Femur (tissue), 1 donor: ENCODE data around the gene SLC45A3.
A peak's percentile ranks its signal among the peaks of the same experiment; 100 is the strongest.
"Not testable (repeated sequence)": the region's sequence is repeated elsewhere in the genome, so short reads cannot be mapped to it uniquely, and the experiment has no call there.

Experiments
- DNase-seq: peaks from one replicate; pipeline ENCODE4 v3.0.0-alpha.2; 2017

The SLC45A3 gene

DNA sequence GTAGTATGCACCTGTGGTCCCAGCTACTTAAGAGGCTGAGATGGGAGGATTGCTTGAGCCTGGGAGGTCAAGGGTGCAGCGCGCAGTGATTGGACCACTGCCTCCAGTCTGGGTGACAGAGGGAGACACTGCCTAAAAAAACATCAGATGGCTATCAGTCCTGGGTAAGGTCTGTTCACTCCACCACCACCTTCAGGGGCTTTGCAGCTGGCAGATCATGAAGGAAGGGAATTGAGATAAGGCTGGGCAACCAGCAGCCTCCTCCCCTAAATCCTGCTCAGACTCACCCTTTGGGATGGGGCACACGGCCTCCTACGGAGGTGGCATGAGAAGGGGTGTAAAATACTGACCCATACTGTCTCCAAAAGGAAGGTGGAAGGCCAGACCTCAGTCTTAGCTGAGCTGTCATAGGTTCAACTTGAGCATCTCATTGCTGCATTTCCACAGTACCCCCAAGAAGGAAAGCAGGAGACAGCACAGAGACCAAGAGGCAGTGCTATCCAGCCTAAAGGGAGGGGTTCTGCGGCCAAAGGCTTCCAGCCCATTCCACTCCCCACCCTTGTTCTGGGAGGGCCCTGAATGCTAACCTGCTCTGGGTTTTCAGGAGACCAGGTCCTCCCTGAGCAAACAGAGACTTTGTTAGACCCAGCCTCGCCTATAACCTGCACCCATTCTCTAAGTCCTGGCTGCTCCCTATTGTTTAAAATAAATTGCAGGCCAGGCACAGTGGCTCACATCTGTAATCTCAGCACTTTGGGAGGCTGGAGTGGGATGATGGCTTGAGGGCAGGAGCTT, 13.7 kb downstream of the SLC45A3 start:
- DNase-seq = no peak

DNA sequence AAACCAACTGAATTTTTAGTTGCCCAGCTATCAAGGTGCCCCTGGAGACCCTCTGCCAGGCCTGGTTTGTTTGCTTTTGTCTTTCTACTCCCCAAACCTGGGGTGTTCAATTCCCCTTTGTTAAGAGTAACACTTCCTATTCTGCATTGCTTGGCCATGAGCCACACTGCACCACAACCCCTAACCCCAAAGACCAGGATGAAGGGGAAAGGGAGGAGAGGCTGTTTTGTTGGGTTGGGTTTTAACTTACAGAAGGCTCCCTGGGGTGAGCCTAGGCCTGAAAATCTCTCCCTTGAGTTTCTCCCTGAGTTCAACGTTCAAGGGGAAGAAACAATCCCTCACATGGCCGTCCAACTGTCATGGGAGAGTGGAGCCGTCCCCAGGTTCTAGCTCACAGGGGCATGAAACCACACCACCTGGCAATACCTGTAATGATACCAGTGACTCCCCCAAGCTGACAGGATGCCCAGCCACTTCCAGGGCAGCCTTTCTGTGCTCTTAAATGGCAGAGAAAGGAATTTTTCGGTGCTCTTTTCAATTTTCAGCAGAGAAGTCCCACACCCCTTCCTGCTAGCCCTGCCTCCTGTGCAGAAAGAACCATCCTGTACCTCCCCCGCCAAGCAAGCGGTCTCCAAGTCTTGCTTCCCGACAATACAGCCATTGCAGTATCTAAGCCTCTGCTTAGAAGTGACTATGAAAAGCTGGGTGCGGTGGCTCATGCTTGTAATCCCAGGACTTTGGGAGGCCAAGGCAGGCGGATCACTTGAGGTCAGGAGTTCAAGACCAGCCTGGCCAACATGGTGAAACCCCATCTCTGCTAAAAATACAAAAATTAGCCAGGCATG, 14.9 kb downstream of the SLC45A3 start:
- no peak for DNase-seq

DNA sequence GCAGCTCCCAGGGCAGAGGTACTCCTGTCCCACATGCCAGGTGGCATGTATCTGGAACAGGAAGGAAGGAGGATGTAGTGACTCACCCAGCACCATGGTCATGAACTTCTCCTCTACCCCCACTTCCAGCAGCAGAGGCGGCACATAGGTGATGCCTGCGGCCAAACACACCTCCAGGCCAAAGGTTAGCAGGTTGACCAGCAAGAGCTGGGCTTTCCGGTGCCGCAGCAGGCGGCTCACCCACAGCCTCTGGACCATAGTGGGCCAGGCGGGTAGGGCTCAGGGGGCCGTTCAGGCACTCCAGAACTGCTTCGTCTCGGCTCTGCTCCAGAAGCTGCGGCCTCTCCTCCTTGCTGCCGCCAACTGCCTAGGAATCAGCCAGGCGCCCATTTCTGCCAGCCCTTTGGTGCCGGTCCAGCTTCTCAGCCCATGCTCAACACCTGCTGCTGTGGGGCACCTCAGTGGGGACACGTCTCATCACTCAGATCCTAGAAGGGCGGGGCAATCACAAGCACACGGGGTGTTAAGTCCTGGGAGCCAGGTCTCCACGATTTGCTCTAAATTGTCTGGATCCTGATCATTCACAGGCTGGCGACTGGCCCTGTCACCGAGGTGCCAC, 15.8 kb downstream of the SLC45A3 start:
- no peak for DNase-seq

DNA sequence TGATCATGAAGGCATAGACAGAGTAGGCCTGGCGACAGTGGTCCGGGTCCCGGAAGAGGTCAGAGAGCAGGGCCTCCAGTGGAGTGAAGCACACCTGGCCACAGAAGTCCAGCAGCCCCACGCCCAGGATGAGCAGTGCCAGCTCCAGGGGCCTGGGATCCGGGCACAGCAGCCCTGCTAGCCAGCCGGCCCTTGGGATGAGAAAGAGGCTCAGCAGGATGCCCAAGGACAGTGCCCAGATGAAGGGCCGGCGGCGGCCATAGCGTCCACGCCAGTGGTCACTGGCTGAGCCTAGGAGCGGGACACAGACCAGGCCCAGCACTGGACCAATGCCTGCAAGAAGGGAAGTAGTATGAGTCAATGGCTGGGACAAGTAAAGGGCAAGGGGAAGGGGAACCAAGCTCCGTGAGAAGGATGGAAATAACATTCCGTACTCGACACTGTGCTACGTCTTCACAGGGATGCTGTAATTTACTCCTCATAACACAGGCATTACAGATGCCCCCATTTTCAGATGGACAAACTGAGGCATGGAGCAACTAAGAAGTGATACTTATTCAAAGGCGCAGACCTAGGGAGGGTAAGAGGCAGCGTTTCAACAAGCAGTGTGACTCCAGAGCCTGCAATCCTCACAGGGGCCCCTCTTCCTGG, 16.9 kb downstream of the SLC45A3 start:
- no peak for DNase-seq

DNA sequence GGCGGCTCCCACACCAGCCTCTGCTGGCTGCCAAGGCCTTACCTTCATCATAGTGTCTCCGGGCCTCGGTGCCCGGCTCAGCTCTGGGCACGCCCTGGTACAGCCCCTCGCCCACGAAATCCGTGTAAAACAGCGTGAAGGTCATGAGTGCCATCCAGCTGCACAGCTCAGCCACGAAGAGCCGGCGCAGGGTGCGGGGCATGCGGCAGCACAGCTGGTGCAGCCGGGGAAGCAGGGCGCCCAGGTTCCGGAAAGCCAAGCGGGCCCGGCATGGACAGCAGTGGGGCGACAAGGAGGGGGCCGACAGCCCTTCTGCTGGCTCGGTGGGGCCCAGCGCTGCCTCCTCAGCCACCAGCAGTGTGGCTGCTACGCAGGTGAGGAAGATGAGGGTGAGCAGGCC, 17.5 kb downstream of the SLC45A3 start:
- DNase-seq = no peak

DNA sequence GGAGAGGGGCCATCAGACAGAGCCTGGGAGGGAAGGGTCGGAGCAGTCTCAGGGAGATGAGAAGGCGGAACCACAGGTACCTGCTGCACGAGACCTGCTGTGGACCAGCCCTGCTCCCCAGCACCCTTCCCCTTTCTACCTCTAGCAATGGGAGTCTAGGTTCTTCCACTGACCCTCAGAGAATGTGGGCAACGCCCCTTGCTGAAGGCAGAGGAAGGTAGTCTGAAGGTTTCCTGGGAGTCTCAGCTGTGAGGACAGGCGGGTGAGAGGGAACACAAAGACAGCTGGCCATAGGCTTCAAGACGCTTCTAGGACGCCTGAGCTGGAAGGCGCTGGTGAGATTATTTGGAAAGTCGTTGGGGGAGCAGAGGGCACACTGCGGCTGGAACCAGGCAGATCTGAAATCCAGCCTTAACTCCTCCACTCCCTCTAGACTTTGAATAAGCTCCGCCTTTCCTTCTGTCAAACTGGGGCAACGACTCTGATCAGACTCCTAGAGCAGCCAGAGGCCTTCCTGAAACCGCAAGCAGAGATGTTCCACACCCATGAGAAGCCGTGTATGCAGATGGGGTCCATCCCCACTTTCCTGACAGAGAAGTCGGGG, 18.1 kb downstream of the SLC45A3 start:
- DNase-seq = no peak

DNA sequence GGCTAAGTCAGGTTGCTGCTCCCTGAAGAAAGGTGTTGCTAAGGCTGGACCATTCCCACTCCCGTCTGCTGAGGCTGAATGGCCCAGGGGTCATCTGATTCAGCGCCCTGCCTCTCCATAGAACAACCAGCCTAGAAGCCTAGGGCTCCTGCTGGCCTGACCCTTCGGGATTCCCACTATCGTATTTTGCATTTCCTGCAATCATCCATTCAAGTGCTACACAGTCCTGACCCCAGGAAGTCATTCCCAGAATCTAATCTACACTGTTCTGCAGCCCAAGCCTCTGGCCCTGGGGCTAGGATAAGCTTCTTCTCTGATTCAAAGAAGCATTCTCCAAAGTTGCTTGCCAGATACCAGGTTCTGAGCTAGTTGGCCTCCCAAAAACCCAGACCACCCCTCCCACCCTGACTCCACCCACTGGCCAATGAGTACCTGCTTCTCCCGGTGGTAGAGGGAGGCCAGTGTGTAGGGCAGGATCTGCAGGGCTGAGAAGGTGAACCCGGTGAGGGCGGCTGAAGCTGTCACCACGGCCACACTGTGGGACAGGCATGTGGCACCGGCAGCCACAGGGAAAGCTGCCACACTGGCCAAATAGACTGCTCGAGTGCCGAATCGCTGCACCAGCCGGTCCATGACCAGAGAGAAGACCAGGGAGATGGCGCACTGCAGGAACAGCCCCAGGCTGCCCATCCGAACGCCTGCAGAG, 18.7 kb downstream of the SLC45A3 start:
- DNase-seq = no peak

DNA sequence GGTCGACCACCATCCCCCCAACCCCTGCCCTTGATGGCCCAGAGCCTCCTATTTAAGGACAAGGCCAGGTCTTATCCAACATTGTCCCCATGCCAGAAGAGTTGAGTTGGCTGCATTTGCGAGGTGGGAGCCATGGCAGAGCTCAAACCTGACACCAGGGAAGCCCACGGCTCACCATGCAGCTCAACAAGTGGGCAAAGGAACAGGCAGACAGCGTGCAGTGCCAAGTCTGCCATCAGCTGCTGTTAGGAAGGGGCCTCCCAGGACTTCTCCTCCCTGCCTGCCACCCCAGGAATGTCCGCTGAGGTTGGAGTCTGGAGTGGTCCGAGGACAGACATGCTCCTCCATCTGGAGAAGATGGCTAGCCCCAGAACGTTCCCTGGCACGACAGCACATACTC, 19.9 kb downstream of the SLC45A3 start:
- DNase-seq = no peak

DNA sequence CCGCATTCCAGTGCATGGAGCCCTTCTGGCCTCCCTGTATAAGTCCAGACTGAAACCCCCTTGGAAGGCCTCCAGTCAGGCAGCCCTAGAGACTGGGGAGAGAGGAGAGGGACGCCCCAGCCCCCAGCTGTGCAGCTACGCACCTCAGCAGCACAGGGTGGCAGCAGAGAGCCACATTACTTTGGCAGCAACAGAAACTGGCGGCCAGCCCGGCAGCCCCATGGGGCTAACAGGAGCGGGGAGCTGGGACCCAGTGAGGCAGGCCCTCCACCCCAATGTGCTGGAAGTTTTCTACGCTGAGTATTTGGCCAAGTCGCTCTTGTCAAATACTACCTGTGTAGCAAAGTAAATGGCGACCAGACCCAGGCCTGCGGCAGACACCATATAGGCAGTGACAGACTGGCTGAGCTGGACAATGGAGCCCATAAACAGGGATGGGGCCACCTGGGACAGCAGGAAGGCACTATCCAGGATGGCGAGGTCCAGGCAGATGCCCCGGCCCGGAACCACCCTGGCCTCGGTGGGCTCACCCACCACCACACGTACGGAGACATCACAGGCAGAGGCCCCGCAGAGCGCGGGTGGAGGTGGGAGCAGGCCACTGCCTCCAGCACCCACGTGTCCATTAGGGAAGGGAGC, 21.2 kb downstream of the SLC45A3 start:
- peak; percentile 88 for DNase-seq

DNA sequence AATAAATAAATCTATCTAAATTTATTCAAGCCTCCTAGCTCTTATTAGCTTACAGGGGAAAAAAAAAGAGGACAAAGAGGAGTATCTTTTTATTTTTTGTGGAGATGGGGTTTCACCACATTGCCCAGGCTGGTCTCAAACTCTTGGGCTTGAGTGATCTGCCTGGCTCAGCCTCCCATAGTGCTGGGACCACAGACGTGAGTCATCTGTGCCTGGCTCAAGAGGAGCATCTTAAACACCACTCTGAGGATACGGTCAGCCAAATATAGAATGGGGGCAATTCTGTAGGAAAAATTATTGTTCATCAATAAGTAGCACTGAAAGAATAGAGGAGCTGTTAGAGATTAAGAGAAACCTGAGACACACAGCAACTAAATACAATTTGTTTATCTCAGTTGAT, 24.1 kb downstream of the SLC45A3 start:
- DNase-seq = no peak

DNA sequence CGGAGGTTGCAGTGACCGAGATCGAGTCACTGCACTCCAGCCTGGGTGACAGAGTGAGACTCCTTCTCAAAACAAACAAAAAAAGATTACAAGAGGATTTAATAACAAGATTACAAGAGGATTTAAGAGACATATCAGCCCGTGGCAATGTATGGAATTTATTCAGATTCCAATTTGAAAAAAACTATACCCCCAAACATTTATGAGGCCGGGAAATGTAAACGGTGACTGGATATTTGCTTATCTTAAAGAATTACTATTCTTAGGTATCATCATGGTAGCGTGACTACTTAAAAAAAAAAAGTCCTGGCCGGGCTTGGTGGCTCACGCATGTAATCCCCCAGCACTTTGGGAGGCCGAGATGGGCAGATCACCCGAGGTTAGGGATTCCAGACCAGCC, 27.3 kb downstream of the SLC45A3 start:
- DNase-seq = no peak

DNA sequence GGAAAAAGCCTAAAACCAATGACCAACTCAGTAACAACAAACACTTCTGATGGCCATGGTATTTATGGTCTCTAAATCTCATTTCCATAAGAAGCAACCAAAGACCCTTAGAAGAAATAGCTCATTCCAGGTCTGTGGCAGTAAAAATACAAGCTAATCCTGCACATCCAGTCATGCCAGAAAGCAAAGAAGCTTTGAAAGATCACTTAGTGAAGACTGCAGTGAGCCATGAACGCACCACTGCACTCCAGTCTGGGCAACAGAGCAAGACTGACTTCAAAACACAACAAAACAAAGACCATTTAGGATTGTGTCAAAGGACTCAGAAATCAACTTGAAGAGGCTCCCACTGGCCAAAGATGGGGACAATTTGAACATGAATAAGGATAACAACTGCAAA, 30.1 kb downstream of the SLC45A3 start:
- DNase-seq = no peak

DNA sequence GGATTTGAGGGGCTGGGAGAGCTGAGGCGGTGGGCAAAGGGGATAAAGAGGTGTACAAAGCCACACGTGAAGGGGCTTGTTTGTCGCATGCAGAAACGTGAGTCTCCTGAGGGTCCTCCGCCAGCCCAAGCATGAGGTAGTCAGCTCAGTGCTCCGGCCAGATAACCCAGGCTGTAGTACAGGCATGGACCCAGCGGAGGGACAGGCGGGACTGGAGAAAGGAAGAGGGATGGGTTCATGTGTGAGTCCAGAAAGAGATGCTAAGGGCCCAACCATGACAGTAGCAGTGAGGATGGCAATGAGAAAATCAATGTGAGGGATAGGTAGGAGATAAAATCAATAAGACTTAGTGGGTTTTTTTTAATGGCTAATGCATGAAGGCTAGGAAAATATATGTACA, 34.8 kb downstream of the SLC45A3 start:
- DNase-seq = no peak

DNA sequence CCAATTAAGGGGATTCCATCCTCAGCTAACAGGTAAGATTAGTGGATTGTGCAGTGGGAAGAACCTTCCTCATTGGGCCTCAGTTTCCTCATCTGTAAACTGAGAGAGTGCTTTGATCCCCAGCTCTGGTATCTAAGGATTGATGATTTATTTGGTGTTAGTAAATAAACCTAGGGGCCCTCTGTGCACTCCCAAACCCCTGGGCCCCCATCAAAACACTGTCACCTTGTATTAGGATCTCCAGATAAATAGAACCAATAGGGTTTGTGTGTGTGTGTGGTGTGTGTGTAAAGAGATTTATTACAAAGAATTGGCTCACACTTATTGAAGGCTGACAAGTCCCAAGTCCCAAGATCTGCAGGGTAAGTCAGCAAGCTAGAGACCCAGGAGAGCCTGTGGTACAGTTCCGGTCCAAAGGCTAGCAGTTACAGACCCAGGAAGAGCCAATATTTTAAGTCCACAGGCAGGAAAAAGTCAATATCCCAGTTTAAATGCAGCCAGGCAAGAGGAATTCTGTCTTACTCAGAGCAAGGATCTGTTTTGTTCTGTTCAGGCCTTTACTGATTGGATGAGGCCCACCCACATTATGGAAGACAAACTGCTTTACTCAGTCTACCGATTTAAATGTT, 37.5 kb downstream of the SLC45A3 start:
- no peak for DNase-seq

DNA sequence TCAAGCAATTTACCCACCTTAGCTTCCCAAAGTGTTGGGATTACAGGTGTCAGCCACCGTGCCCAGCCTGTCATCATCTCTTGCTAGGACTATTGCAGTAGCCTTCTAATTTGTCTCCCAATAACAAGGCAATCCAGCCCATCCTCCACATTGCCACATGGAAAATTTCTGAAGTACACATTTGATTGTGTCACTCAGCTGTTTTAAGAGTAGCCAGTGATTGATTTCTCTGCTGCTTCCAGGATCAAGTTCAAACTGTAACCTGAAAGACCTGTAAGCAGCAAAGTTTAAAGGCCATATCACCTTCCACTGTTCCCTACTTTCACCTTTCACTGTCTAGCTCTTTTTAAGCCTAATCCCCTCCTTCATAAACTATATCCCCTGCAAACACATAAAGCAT, 40.7 kb downstream of the SLC45A3 start:
- DNase-seq = no peak

DNA sequence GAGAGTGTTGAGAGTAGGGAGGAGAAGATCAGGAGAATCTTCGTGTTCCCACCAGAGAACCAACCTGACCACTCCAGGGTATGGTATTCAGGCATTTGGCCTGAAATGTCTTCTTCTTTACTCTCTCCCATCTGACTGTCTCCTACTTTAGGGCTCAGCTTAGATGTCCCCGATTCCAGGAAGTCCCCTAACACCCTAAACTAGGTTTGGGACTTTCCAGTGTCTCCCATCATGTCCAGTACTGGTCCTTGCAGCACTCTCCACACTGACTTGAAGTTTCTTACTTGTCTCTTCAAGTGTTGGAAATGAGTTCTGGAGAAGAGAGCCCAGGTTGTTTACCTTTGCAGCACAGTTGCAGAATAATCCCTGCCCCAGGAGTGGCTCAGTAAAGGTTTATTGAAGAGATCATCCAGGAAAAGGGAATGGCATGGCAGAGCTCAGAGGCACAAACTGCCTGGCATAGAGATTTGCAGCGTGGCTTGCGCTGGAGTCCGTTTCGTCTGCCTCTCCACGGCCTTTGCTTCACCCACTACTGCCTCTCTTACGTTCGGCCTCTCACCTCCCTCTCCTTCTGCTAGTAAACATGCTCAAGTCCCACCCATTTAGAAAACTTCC, 42.3 kb downstream of the SLC45A3 start:
- DNase-seq = no peak

DNA sequence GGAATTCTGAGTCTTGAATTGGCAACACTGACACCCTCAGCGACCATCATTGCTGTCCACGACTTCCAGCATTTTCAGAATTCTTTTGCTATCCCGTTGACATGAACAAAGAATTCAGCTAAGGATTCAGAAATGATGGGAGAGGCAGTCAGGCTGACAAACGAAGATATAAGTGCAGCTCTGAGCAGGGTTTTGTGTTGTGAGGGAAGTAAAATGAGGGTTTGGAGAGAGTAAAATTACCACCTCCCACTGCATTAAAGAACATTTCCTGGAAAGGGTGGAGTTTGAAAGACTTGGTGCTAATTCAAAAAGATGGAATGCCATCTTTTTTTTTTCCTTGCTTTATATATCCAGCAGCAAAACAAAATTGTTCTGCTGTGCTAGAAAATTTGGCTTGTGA, 43.6 kb downstream of the SLC45A3 start:
- DNase-seq = no peak

DNA sequence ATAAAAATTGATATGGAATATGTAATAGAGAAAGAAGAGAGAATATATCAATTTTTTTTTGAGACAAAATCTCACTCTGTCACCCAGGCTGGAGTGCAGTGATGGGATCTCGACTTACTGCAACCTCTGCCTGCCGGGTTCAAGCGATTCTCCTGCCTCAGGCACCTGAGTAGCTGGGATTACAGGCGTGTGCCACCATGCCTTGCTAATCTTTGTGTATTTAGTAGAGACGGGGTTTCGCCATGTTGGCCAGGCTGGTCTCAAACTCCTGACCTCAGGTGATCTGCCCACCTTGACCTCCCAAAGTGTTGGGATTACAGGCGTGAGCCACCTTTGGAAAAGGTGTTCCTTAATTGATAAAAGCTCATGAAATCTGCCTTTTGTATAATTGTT, 44.2 kb downstream of the SLC45A3 start:
- not testable (repeated sequence) for DNase-seq

DNA sequence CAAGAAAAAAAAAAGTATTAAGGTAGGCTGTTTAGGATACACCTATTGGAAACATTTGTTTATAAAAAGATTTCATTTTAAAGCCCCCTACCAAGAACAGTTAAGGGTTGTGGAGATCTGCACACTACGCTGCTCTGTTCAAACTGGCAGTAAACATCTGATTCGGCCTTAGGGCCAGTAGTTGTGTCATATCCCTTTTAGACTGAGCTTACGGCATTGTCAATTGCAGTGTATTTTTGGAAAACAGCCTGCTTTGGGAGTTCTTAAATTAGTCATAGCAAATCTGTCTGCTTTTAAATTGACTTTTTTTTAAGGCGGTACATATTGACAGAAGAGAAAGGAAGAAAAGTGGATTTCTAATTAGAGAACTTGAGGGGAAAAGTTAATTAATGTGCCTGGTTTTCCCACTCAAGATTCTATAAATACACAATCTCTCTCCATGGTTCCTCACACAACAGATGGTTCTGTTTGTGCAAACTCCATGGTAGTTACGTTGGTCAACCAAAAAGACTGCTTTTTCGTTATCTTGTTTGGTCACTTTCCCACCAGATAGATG, 46.8 kb downstream of the SLC45A3 start:
- no peak for DNase-seq

DNA sequence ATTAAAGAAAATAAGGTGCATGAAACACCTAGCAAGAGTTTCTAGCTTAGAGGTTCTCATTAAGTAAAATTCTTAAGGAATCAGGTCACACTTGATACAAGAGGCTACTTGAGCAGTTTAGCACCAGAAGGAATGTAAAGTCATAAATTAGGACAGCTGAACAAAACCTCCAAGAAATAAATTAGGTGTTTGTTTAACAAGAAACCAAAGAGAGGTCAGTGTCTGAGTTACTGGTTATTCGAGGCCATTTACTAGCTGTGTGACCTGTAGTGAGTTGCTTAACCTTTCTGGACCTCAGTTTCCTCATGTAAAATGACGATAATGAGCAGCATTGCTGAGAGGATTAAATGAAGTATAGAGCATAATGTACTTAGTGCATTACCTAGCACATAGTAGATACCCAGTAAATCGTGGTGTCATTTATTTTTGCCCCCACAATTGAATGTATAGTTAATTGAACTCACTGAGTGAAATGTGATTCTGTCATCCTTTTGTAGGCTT, 47.6 kb downstream of the SLC45A3 start:
- no peak for DNase-seq
